B cell (primary cell): ENCODE results near the gene RIN3. TPM values are rescaled to one million over a fixed set of nuclear protein-coding genes. Genes with fewer than 3 reads are reported as not detected.

Source experiments
- ATAC-seq: fragments of 200-7000 bp; cut with Tn5 transposase; one replicate; pipeline ENCODE4 v1.10.0; 2021; ENCODE audit warnings: low read depth, mild to moderate bottlenecking, moderate number of reproducible peaks, moderate library complexity
- CTCF ChIA-PET: fragments of 350-600 bp; sonication (Branson Sonifier 250); formaldehyde crosslinking; loops from one replicate; lab custom pipeline; 2021; ENCODE audit warnings: antibody characterized with exemption, inconsistent platforms; lab: Charles Lee
- POLR2A ChIA-PET: fragments of 350-600 bp; sonication (Branson Sonifier 250); formaldehyde crosslinking; loops from one replicate; lab custom pipeline; 2021; ENCODE audit warnings: antibody characterized with exemption; lab: Charles Lee
- DNase-seq: peaks from one replicate; pipeline ENCODE4 v3.0.0; 2013
- H2AFZ ChIP-seq: 2 replicates; pipeline ENCODE4 v1.6.1; 2012; ENCODE audit warnings: mild to moderate bottlenecking, low read depth, low read length; ENCODE audit not compliant: insufficient read depth, poor library complexity, severe bottlenecking
- H3K27ac ChIP-seq, 2 donors: 1 replicate in 1 of 2; 2 replicates in 1 of 2; pipeline ENCODE4 v1.5.1; 2012 to 2013; ENCODE audit warnings: low read length in 2 of 2, mild to moderate bottlenecking in 2 of 2, moderate library complexity in 1 of 2
- H3K27me3 ChIP-seq, 4 experiments: fragments of 200-600 bp in 1 of 4; sonication (generic) in 1 of 4; replicated peaks in 1 of 4; 1 replicate in 2 of 4; 2 replicates in 2 of 4; pipeline versions ENCODE4 v1.6.1 to v1.7.0; 2013 to 2016; ENCODE audit warnings: low read length in 3 of 4, mild to moderate bottlenecking in 2 of 4, mixed read lengths in 1 of 4, moderate library complexity in 1 of 4; ENCODE audit not compliant: insufficient read depth in 4 of 4, control insufficient read depth in 3 of 4; ENCODE audit errors: control extremely low read depth in 1 of 4
- H3K36me3 ChIP-seq, 2 experiments: replicated peaks in 1 of 2; 1 replicate in 1 of 2; 2 replicates in 1 of 2; pipeline versions ENCODE4 v1.6.1 to v1.7.1; 2013; ENCODE audit warnings: low read length in 1 of 2; ENCODE audit not compliant: insufficient read depth in 2 of 2, control insufficient read depth in 1 of 2; ENCODE audit errors: control extremely low read depth in 1 of 2, extremely low read depth in 1 of 2
- H3K4me1 ChIP-seq, 2 donors: fragments of 200-600 bp in 1 of 2; sonication (generic) in 1 of 2; 1 replicate in 1 of 2; 2 replicates in 1 of 2; pipeline versions ENCODE4 v1.5.1 to v1.6.1; 2013 to 2017; ENCODE audit warnings: low read length in 2 of 2; ENCODE audit not compliant: control insufficient read depth in 2 of 2, insufficient read depth in 2 of 2
- H3K4me2 ChIP-seq: replicated peaks from 2 replicates; pipeline ENCODE3; 2012; ENCODE audit warnings: mild to moderate bottlenecking, low read depth, low read length; ENCODE audit not compliant: poor library complexity, severe bottlenecking
- H3K4me3 ChIP-seq, 5 experiments: fragments of 200-600 bp in 1 of 5; sonication (generic) in 1 of 5; 1 replicate in 3 of 5; 2 replicates in 2 of 5; pipeline versions ENCODE4 v1.5.1 to v1.7.0; 2011 to 2016; ENCODE audit warnings: low read length in 4 of 5, mild to moderate bottlenecking in 4 of 5, low read depth in 2 of 5, control low read depth in 1 of 5, moderate library complexity in 1 of 5; ENCODE audit not compliant: insufficient read depth in 1 of 5; ENCODE audit errors: control extremely low read depth in 1 of 5, extremely low read depth in 1 of 5
- H3K79me2 ChIP-seq: fragments of 200-600 bp; sonication (generic); one replicate; pipeline ENCODE4 v1.6.0; 2016; ENCODE audit warnings: low read length; ENCODE audit not compliant: control insufficient read depth, insufficient read depth
- H3K9ac ChIP-seq: fragments of 200-600 bp; sonication (generic); 2 replicates; pipeline ENCODE4 v1.6.1; 2017; ENCODE audit warnings: mild to moderate bottlenecking, low read length, moderate library complexity
- H3K9me3 ChIP-seq, 3 donors: one replicate each; pipeline versions ENCODE4 v1.6.1 to v1.7.1; 2013; ENCODE audit warnings: low read length in 2 of 3; ENCODE audit not compliant: control insufficient read depth in 2 of 3, insufficient read depth in 1 of 3; ENCODE audit errors: control extremely low read depth in 1 of 3
- H4K20me1 ChIP-seq: 2 replicates; pipeline ENCODE4 v1.6.0; 2012; ENCODE audit warnings: mild to moderate bottlenecking, low read length; ENCODE audit not compliant: insufficient read depth, control insufficient read depth, poor library complexity, severe bottlenecking
- H3K27ac Mint-ChIP-seq: one replicate; pipeline ENCODE4 v1.8.0; 2021; ENCODE audit warnings: mixed read lengths
- H3K27me3 Mint-ChIP-seq: one replicate; pipeline ENCODE4 v1.8.0; 2021; ENCODE audit warnings: mixed read lengths
- H3K4me1 Mint-ChIP-seq: one replicate; pipeline ENCODE4 v1.8.0; 2021; ENCODE audit warnings: mixed read lengths
- H3K4me3 Mint-ChIP-seq: one replicate; pipeline ENCODE4 v1.8.0; 2021; ENCODE audit warnings: mixed read lengths
- H3K9me3 Mint-ChIP-seq: one replicate; pipeline ENCODE4 v1.8.0; 2022; ENCODE audit warnings: mixed read lengths; ENCODE audit not compliant: insufficient read depth
- EZH2 ChIP-seq: IDR thresholded peaks from 2 replicates; pipeline ENCODE4 v1.6.1; 2012; ENCODE audit warnings: borderline replicate concordance, low read depth, mild to moderate bottlenecking, moderate library complexity, low read length; ENCODE audit not compliant: insufficient read depth, poor library complexity, severe bottlenecking
- WGBS: methylation state at CpG from one replicate; pipeline ENCODE4 v1.1.5; 2013; ENCODE audit warnings: missing lambda C conversion rate; ENCODE audit not compliant: insufficient coverage; 5-methylcytosine and 5-hydroxymethylcytosine counted together
- intact Hi-C: fragments of 100-400 bp; cut with micrococcal nuclease; formaldehyde crosslinking; loops from one replicate; pipeline ENCODE4 v1.10.0; 2022
- polyA plus RNA-seq: library from polyadenylated mRNA; depleted of rRNA; stranded (reverse); fragments of >200 nt; gene quantifications from 2 replicates; pipeline ENCODE4 v1.2.3, GENCODE V29; 2012
- total RNA-seq, 2 donors: library from RNA; stranded (reverse); fragments of 120-200 nt in 1 of 2; gene quantifications; 1 replicate in 1 of 2; 2 replicates in 1 of 2; pipeline versions ENCODE4 v1.2.3 to v1.2.4, GENCODE V29; 2013 to 2022
- TF ChIP-seq, protein P1 (sequence below): fragments of 200-600 bp; IDR thresholded peaks from one replicate; pipeline ENCODE4 v1.8.0; 2022; ENCODE audit warnings: antibody characterized with exemption, mild to moderate bottlenecking

RIN3 gene
- total and polyA plus RNA-seq, 2 donors (not counting 1 experiment from before 2014, with no cell fraction given): 62.1 to 123 TPM

DNA sequence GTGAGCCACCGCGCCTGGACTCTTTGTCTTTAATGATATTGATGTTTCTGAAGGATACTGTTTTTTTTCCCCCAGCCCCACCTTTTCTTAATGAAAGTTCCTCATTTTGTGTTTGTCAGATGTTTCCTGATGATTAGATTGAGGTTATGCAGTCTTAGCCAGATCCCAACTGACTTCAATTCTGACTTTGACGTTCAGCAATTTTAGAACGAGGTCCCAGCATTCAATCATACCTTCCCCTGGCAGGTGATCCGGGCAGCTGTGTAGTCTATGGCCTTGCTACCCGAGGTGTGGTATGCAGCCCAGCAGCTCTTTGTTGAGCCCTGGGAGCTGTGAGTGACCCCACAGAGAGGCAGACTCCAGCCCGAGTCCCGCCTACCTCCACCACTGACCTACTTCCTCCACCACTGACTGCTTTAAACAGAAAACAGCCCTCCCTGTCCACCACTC lies 152.1 kb downstream of the RIN3 start:
- peak overlapping the region; percentile 73 to 90 for H3K27ac ChIP-seq
- no peaks in the 10 kb centered on the region for H3K27me3 Mint-ChIP-seq
- no peak for TF ChIP-seq EZH2
- TF ChIP-seq, protein P1, sequence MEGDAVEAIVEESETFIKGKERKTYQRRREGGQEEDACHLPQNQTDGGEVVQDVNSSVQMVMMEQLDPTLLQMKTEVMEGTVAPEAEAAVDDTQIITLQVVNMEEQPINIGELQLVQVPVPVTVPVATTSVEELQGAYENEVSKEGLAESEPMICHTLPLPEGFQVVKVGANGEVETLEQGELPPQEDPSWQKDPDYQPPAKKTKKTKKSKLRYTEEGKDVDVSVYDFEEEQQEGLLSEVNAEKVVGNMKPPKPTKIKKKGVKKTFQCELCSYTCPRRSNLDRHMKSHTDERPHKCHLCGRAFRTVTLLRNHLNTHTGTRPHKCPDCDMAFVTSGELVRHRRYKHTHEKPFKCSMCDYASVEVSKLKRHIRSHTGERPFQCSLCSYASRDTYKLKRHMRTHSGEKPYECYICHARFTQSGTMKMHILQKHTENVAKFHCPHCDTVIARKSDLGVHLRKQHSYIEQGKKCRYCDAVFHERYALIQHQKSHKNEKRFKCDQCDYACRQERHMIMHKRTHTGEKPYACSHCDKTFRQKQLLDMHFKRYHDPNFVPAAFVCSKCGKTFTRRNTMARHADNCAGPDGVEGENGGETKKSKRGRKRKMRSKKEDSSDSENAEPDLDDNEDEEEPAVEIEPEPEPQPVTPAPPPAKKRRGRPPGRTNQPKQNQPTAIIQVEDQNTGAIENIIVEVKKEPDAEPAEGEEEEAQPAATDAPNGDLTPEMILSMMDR: no peak
- peak overlapping the region; percentile 71 for H3K4me2 ChIP-seq
- peak overlapping the region; percentile 29 for H2AFZ ChIP-seq
- POLR2A ChIA-PET: interaction anchor here (0.6 to 4.4 kb wide), 9 partner anchors 9 to 1427 kb away, joined by 3 to 31 read pairs (median 8); no protein-coding TSS in a partner anchor
- H3K9ac ChIP-seq: peak overlapping the region; percentile 34
- peak; percentile 53 for ATAC-seq
- intact Hi-C loops: loop anchor here (1.0 kb wide), 3 partner anchors 12 to 50 kb away; no protein-coding TSS in a partner anchor
- peaks cover 84% of the 10 kb centered on the region for H3K4me1 Mint-ChIP-seq
- peaks cover 46% of the 10 kb centered on the region for H4K20me1 ChIP-seq
- CTCF ChIA-PET: interaction anchor here (1.1 to 5.7 kb wide), 8 partner anchors 13 to 78 kb away, joined by 3 to 48 read pairs (median 8); no protein-coding TSS in a partner anchor
- peaks cover 82% of the 10 kb centered on the region for H3K79me2 ChIP-seq
- peaks cover 0 to 74% of the 10 kb centered on the region in 2 experiments for H3K36me3 ChIP-seq
- no peaks in the 10 kb centered on the region for H3K27me3 ChIP-seq
- peaks cover 58 to 87% of the 10 kb centered on the region in 2 donors for H3K4me1 ChIP-seq
- peak overlapping the region; percentile 85 for H3K4me3 Mint-ChIP-seq
- no peaks in the 10 kb centered on the region for H3K9me3 Mint-ChIP-seq
- WGBS: 7% methylated on average over 4 of the region's 8 CpGs
- H3K27ac Mint-ChIP-seq: peak overlapping the region; percentile 96
- H3K9me3 ChIP-seq: peaks cover 0 to 4% (median 0%) of the 10 kb centered on the region in 3 donors
- DNase-seq: peak; percentile 88
- peak overlapping the region in 4 of 5 experiments; percentile 7 to 39 (median 28) for H3K4me3 ChIP-seq

DNA sequence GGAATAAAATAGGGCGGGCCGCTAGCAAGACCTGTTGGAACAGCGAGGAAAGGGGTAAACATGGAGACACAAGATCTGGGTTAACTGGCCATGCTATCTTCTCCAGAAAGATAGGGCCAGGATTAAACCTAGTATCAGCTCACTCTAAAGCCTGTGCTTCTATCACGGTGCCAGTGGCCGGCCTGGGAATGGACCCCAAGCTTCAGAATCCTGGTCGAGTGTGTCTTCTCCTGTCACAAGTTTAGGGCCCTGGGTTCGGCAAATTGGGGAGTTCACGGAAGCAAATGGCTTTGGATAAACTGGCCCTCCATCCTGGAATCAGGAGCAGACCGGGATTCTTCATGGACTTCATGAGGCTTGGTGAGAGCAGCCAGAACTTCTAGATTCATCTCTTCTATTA lies 152.7 kb downstream of the RIN3 start:
- Mint-ChIP-seq H3K27ac (peak overlapping the region; percentile 96), H3K27me3 (no peaks in the 10 kb centered on the region), H3K4me1 (peaks cover 85% of the 10 kb centered on the region), H3K4me3 (peak overlapping the region; percentile 85), H3K9me3 (no peaks in the 10 kb centered on the region)
- ChIA-PET CTCF (interaction anchor here (0.6 to 5.7 kb wide), 9 partner anchors 14 to 85 kb away, joined by 3 to 48 read pairs (median 5); no protein-coding TSS in a partner anchor), POLR2A (interaction anchor here (0.6 to 4.4 kb wide), 6 partner anchors 8 to 540 kb away, joined by 3 to 31 read pairs (median 8); no protein-coding TSS in a partner anchor)
- WGBS: 90% methylated on average over 9 of the region's 9 CpGs
- ATAC-seq (no peak), DNase-seq (no peak)
- intact Hi-C loops: no loop called here
- Histone ChIP-seq H3K9me3 (peaks cover 0 to 4% (median 0%) of the 10 kb centered on the region in 3 donors), H3K27me3 (no peaks in the 10 kb centered on the region), H3K27ac (peak overlapping the region; percentile 73 to 90), H3K79me2 (peaks cover 82% of the 10 kb centered on the region), H3K36me3 (peaks cover 0 to 74% of the 10 kb centered on the region in 2 experiments), H2AFZ (no peak overlapping the region), H3K9ac (peak overlapping the region; percentile 34), H3K4me1 (peaks cover 58 to 88% of the 10 kb centered on the region in 2 donors), H3K4me3 (peak overlapping the region in 2 of 5 experiments; percentile 23 to 32), H3K4me2 (peak overlapping the region; percentile 71), H4K20me1 (peaks cover 51% of the 10 kb centered on the region)
- TF ChIP-seq EZH2: no peak
- TF ChIP-seq, protein P1: no peak
